Transverse colon (tissue), 4 donors: ENCODE measurements around the gene ETNK2. TPM values are rescaled to one million over a fixed set of nuclear protein-coding genes. Genes with fewer than 3 reads are reported as not detected.

Experiments used
- DNase-seq: peaks from one replicate; pipeline ENCODE4 v3.0.0-alpha.2; 2019
- H3K27ac ChIP-seq, 4 donors: fragments of 200-600 bp; sonication (generic); 2 replicates each; pipeline ENCODE4 v1.5.1; 2016 to 2018; ENCODE audit warnings: inconsistent platforms in 4 of 4
- H3K27me3 ChIP-seq: fragments of 200-600 bp; sonication (generic); 2 replicates; pipeline ENCODE4 v1.5.1; 2017; ENCODE audit warnings: inconsistent platforms
- H3K36me3 ChIP-seq, 4 donors: fragments of 200-600 bp; sonication (generic); 2 replicates each; pipeline ENCODE4 v1.5.1; 2017 to 2019; ENCODE audit warnings: inconsistent platforms in 4 of 4
- H3K4me1 ChIP-seq, 4 donors: fragments of 200-600 bp; sonication (generic); 2 replicates each; pipeline ENCODE4 v1.5.1; 2017 to 2020; ENCODE audit warnings: inconsistent platforms in 4 of 4
- H3K4me3 ChIP-seq, 4 donors: fragments of 200-600 bp; sonication (generic); 1 replicate in 1 of 4; 2 replicates in 3 of 4; pipeline versions ENCODE4 v1.5.1 to v1.6.1; 2017 to 2019; ENCODE audit warnings: inconsistent platforms in 4 of 4
- H3K9me3 ChIP-seq, 2 donors: fragments of 200-600 bp; sonication (generic); 2 replicates each; pipeline ENCODE4 v1.5.1; 2017 to 2019; ENCODE audit warnings: inconsistent platforms in 2 of 2
- EP300 ChIP-seq: sonication (generic); formaldehyde crosslinking; IDR thresholded peaks from one replicate; pipeline ENCODE4 v1.6.1; 2017; ENCODE audit warnings: antibody characterized with exemption, low read depth
- POLR2A ChIP-seq: fragments of 450-650 bp; IDR thresholded peaks from one replicate; pipeline ENCODE4 v1.6.1; 2016; ENCODE audit warnings: antibody characterized with exemption, mild to moderate bottlenecking, moderate library complexity
- POLR2AphosphoS5 ChIP-seq, 3 donors: sonication (generic); formaldehyde crosslinking; IDR thresholded peaks; one replicate each; pipeline ENCODE4 v1.6.1; 2016; ENCODE audit warnings: antibody characterized with exemption in 3 of 3
- WGBS, 2 donors: methylation state at CpG; one replicate each; pipeline ENCODE4 v1.1.5; 2018; ENCODE audit warnings: low coverage in 1 of 2; 5-methylcytosine and 5-hydroxymethylcytosine counted together
- in situ Hi-C, 4 donors: fragments of 200-750 bp; cut with MboI; loops; one replicate each; pipeline versions ENCODE4 v1.15.0 to v1.15.1; 2017; ENCODE audit warnings: low sequenced_read_pairs in 3 of 4, low pct_ligation_motif_present in 1 of 4, low pct_unique_long_range_greater_than_20kb in 1 of 4
- intact Hi-C: fragments of 100-400 bp; cut with DNase I; formaldehyde crosslinking; loops from one replicate; pipeline ENCODE4 v1.15.1; 2023; ENCODE audit warnings: low total_unique reads
- total RNA-seq, 4 donors: library from RNA; depleted of rRNA; stranded (reverse); fragments of >200 nt; gene quantifications; one replicate each; pipeline ENCODE4 v1.1.0, GENCODE V29; 2016
- TF ChIP-seq, protein P1 (sequence below), 5 experiments: fragments of 200-600 bp in 3 of 5; fragments of 450-650 bp in 2 of 5; sonication (generic) in 3 of 5; IDR thresholded peaks; 1 replicate in 2 of 5; 2 replicates in 3 of 5; pipeline ENCODE4 v1.5.1; 2016 to 2017; ENCODE audit warnings: antibody characterized with exemption in 5 of 5, inconsistent platforms in 3 of 5, mild to moderate bottlenecking in 2 of 5, moderate library complexity in 1 of 5

ETNK2 gene
- total RNA-seq, 4 donors from 2014 or later = 1.9 to 3.7 (median 3.3) TPM; not detected in 1

DNA sequence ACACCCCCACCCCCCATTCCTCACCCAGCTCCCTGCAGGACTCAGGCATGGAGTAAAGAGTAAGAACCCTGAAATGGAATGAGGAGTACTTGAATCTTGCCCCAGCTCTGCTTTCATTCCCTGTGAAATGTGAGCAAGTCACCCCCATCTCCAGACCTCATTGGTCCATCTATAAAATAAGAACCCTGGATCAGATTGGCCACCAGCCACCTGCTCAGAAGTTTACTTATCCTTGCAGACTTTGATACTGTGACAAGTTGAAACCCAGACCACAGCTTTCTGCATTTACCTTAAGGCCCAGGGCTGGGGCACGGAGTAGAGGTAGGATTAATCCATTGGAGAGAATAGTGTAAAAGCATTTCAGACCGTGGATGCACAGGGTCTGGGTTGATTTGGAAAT, 42.2 kb upstream of the ETNK2 start:
- no peak for DNase-seq
- no peaks in the 10 kb centered on the region for H3K9me3 ChIP-seq
- intact Hi-C loops (no loop called here), in situ Hi-C loops (no loop called here)
- no peak overlapping the region for H3K4me3 ChIP-seq
- H3K36me3 ChIP-seq = no peaks in the 10 kb centered on the region
- H3K4me1 ChIP-seq = peaks cover 0 to 10% (median 6%) of the 10 kb centered on the region in 4 donors
- 54% methylated on average over 2 of the region's 2 CpGs; no CpG with 5 or more reads in 1 of the 2 donors for WGBS, 2 donors
- no peak overlapping the region for H3K27ac ChIP-seq
- no peak for TF ChIP-seq EP300
- TF ChIP-seq POLR2A = no peak
- no peak for TF ChIP-seq POLR2AphosphoS5 (IDR thresholded peaks at IDR 0.05)
- TF ChIP-seq, protein P1, sequence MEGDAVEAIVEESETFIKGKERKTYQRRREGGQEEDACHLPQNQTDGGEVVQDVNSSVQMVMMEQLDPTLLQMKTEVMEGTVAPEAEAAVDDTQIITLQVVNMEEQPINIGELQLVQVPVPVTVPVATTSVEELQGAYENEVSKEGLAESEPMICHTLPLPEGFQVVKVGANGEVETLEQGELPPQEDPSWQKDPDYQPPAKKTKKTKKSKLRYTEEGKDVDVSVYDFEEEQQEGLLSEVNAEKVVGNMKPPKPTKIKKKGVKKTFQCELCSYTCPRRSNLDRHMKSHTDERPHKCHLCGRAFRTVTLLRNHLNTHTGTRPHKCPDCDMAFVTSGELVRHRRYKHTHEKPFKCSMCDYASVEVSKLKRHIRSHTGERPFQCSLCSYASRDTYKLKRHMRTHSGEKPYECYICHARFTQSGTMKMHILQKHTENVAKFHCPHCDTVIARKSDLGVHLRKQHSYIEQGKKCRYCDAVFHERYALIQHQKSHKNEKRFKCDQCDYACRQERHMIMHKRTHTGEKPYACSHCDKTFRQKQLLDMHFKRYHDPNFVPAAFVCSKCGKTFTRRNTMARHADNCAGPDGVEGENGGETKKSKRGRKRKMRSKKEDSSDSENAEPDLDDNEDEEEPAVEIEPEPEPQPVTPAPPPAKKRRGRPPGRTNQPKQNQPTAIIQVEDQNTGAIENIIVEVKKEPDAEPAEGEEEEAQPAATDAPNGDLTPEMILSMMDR (IDR thresholded peaks at IDR 0.05) = no peak
- peaks cover 40% of the 10 kb centered on the region for H3K27me3 ChIP-seq

DNA sequence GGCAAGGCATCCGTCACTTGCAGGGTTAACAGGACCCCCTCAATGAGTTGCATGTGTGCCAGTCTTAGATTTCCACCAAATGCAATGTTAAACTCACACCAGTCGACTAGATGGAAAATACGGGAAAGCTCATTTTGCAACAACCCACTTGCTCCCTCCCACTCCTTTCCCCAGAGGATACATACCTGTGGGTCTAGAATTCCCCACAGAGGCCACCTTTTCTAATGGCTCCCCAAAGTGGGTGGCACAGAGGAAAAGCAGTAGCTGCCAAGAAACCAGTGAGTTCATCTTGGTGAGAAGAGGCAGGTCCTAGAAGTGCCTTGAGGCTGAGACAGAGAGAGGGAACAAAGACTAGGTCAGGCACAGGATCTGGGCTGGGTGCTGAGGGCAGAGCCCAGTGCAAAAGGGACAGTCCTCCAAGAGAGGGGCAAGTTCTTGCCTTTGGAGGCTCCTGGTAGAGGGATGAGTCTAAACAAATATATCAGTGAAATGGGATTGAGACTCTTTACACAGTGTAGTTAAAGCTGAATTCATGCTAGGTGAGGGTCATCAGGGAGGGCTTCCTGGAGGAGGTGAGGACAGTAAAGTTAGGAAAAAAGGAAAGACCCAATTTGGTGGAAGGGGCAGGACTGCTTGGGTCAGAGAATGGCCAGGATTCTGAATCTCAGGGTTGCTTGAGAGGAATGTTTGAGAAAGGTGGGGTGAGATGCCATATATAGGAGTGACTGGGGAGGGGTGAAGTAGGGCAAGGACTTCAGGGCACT, 40.9 kb upstream of the ETNK2 start:
- peaks cover 53% of the 10 kb centered on the region for H3K27me3 ChIP-seq
- H3K27ac ChIP-seq = no peak overlapping the region
- in situ Hi-C loops (no loop called here), intact Hi-C loops (no loop called here)
- peaks cover 0 to 10% (median 6%) of the 10 kb centered on the region in 4 donors for H3K4me1 ChIP-seq
- H3K36me3 ChIP-seq = no peaks in the 10 kb centered on the region
- DNase-seq = no peak
- no peak for TF ChIP-seq EP300
- TF ChIP-seq, protein P1 (IDR thresholded peaks at IDR 0.05) = no peak
- no peak for TF ChIP-seq POLR2A
- no peak for TF ChIP-seq POLR2AphosphoS5 (IDR thresholded peaks at IDR 0.05)
- WGBS, 2 donors = 71 to 79% methylated on average over 1 to 3 of the region's 3 CpGs
- no peak overlapping the region for H3K4me3 ChIP-seq
- no peaks in the 10 kb centered on the region for H3K9me3 ChIP-seq

DNA sequence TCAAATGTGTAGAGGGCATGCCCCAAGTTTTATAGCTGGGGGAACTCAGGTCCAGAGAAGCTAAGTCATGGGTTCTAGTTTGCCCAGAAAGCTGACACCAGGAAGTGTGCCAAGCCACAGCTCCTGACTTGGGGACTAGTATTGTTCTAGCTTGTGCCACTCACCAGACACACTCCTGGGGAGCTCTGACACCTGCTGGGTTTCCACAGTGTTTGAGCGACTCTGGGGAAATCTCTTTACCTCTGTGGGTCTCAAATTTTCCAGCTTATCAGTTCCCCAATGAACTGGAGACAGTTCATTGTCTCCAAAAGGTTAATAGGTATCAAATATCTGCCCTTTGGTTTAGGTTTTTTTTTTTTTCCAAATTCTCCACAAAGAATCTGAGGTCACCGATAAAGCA, 40.2 kb upstream of the ETNK2 start:
- H3K27me3 ChIP-seq = peaks cover 60% of the 10 kb centered on the region
- intact Hi-C loops = no loop called here
- TF ChIP-seq EP300 = no peak
- TF ChIP-seq, protein P1 (IDR thresholded peaks at IDR 0.05) = no peak
- TF ChIP-seq POLR2A = no peak
- no peak for TF ChIP-seq POLR2AphosphoS5 (IDR thresholded peaks at IDR 0.05)
- 93 to 100% methylated on average over 2 of the region's 2 CpGs for WGBS, 2 donors
- DNase-seq = no peak
- peaks cover 0 to 10% (median 6%) of the 10 kb centered on the region in 4 donors for H3K4me1 ChIP-seq
- no peaks in the 10 kb centered on the region for H3K36me3 ChIP-seq
- no peaks in the 10 kb centered on the region for H3K9me3 ChIP-seq
- in situ Hi-C loops = no loop called here
- H3K27ac ChIP-seq = no peak overlapping the region
- H3K4me3 ChIP-seq = no peak overlapping the region

DNA sequence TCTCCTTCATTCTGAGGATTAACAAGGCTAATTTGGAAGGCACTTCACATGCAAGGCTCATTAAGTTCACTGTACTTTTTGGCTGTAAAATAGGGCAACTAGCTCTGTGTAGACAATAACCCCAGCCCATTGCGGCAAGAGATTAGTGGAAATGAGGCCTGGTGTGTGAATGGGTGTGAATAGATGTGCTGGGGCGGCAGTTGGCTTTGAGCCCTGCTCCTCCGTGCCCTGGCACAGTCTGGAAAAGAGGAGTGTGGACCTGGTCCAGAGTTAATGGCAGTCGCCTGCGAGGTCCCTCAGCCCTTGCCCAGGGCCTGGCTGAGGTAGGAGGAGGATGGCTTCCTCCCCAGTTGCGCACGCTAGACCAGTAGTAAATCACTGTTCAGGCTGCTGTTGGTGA, 39.6 kb upstream of the ETNK2 start:
- H3K27me3 ChIP-seq = peaks cover 60% of the 10 kb centered on the region
- intact Hi-C loops = no loop called here

More for the DNA sequence above, 39.6 kb upstream of the ETNK2 start:
- TF ChIP-seq, protein P1 (IDR thresholded peaks at IDR 0.05) = no peak
- no peaks in the 10 kb centered on the region for H3K9me3 ChIP-seq
- in situ Hi-C loops = no loop called here
- DNase-seq = no peak
- H3K27ac ChIP-seq = no peak overlapping the region
- H3K4me3 ChIP-seq = no peak overlapping the region
- no peaks in the 10 kb centered on the region for H3K36me3 ChIP-seq
- H3K4me1 ChIP-seq = peaks cover 0 to 10% (median 6%) of the 10 kb centered on the region in 4 donors
- WGBS, 2 donors = 61% methylated on average over 7 of the region's 7 CpGs; no CpG with 5 or more reads in 1 of the 2 donors
